GM10248 (cell line): Measurements from ENCODE around the gene VPS39.

Experiments used
- CTCF ChIA-PET: fragments of 300-600 bp; sonication (Branson Sonifier 250); formaldehyde crosslinking; extraction: SDS; loops from one replicate; lab custom pipeline; 2021; ENCODE audit warnings: antibody characterized with exemption; lab: Yijun Ruan, JAX
- POLR2A ChIA-PET: fragments of 350-650 bp; sonication (Branson Sonifier 250); formaldehyde crosslinking; extraction: SDS; loops from one replicate; lab custom pipeline; 2020; ENCODE audit warnings: antibody characterized with exemption; lab: Yijun Ruan, JAX
- DNase-seq: peaks from one replicate; pipeline ENCODE4 v3.0.0; 2012; ENCODE audit errors: extremely low spot score
- TF ChIP-seq, protein P1 (sequence below): IDR thresholded peaks from 2 replicates; pipeline ENCODE4 v1.5.1; 2012; ENCODE audit warnings: mild to moderate bottlenecking, low read depth; ENCODE audit errors: extremely low read depth, missing control alignments, control extremely low read depth

Gene VPS39

DNA sequence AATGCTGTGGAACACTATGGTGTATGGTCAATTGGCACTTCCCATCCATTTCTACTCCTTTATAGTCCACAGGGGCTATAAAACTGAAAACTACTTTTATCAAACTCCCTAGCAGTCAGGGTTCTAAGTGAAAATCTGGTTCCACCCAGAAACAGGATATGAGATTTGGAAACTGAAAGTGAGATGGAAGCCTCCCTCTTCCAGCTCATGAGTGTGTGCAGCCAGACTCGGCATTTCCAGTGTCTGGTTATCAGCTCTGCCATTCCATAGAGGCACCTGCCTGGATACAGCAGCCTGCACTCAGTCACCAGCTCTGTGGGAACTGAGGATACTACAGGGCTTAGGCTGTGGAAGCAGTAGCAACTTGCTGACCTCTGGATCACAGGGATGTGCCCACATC is 37.0 kb downstream of the VPS39 start:
- CTCF ChIA-PET, result interaction anchor here (1.3 kb wide), 1 partner anchor 22 kb away, joined by 3 read pairs; no protein-coding TSS in a partner anchor
- POLR2A ChIA-PET, result no interaction called here

DNA sequence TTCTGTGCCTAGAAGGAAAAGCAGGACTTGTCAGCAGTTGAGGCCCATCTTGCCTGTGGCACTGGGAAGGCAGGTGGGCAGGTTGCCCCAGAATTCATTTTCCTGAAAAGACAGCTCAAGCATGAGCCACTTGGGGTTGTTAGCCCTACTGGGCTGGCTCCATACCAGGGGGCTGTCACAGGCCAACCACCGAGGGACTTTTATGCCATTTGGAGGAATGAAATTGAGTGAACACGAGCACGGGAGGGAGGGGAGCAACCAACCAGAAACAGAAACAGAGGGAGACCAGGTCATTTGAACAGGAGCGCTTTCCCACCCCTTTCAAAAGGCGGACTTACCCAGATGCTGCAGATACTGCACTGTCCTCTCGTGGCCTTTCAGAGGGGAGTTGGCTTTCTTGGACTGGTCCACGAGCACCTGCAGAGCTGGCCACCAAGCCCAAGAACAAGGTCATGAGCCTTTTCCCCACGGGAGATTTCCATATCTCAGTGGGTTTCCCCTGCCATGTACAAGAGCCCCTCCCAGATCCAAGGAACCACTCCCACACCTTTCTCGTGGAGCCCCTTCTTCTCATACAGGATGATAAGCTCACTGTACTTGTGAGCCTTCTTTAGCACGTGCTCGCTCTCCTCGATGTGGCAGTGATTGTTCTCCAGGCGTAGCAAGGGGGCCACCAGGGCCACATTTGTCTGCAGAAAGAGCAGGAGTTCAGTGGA is 41.7 kb downstream of the VPS39 start:
- POLR2A ChIA-PET, result no interaction called here

More for the DNA sequence above, 37.0 kb downstream of the VPS39 start:
- TF ChIP-seq, protein P1, sequence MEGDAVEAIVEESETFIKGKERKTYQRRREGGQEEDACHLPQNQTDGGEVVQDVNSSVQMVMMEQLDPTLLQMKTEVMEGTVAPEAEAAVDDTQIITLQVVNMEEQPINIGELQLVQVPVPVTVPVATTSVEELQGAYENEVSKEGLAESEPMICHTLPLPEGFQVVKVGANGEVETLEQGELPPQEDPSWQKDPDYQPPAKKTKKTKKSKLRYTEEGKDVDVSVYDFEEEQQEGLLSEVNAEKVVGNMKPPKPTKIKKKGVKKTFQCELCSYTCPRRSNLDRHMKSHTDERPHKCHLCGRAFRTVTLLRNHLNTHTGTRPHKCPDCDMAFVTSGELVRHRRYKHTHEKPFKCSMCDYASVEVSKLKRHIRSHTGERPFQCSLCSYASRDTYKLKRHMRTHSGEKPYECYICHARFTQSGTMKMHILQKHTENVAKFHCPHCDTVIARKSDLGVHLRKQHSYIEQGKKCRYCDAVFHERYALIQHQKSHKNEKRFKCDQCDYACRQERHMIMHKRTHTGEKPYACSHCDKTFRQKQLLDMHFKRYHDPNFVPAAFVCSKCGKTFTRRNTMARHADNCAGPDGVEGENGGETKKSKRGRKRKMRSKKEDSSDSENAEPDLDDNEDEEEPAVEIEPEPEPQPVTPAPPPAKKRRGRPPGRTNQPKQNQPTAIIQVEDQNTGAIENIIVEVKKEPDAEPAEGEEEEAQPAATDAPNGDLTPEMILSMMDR, result no peak
- no peak for DNase-seq

DNA sequence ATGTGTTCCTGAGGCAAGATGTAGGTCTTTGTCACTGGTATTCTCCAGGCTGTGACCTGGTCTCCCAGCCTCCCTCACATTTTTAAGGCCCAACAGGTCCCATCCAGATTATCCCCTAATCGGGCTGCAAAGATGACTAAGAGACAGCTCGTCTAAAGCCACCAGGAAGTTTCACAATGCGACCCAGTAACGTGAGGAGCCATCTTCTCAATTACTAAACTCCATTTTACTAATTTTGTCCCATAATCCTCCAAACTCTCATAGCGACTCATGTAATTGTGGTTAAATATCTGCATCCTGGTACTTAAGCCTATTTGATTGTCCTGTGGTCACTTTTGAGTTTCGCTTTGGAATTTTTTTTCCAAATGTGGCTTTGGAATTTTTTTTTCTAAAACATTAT is 43.0 kb downstream of the VPS39 start:
- DNase-seq, result no peak
- POLR2A ChIA-PET, result no interaction called here
- TF ChIP-seq, protein P1, result no peak
- CTCF ChIA-PET, result interaction anchor here (2.1 kb wide), 1 partner anchor 27 kb away, joined by 8 read pairs; no protein-coding TSS in a partner anchor

More for the DNA sequence above, 41.7 kb downstream of the VPS39 start:
- TF ChIP-seq, protein P1, result no peak
- no peak for DNase-seq
- CTCF ChIA-PET, result no interaction called here

DNA sequence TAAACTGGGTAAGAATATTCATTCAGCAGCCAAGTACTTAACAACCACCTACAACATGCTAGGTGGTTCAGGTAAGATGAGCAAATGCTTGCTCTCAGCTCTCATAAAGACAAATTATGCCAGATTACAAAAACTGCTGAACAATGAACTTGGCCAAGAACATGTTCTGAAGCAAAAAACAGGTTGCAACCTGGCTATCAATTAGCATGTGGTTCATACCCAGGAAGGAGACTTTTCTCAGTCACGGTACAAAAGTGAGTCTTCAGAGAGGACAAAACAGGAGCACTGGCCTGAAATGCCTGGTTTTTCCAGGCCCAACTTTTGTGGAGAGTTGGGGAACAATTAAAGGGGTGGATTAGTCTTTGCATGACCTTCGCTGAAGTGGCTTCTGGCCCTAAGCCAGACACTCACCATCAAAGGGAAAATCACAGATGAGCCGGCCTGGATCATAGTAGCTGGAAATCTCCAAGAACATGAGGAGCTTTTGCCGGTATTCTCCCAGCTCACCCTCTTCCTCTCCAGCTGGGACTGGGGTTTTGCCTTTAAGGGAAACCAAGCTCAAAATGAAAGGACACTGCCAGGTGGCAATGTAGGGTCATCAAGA is 44.1 kb downstream of the VPS39 start:
- POLR2A ChIA-PET, result no interaction called here
- CTCF ChIA-PET, result interaction anchor here (2.1 kb wide), 1 partner anchor 26 kb away, joined by 8 read pairs; no protein-coding TSS in a partner anchor
- TF ChIP-seq, protein P1, result no peak
- DNase-seq, result no peak

DNA sequence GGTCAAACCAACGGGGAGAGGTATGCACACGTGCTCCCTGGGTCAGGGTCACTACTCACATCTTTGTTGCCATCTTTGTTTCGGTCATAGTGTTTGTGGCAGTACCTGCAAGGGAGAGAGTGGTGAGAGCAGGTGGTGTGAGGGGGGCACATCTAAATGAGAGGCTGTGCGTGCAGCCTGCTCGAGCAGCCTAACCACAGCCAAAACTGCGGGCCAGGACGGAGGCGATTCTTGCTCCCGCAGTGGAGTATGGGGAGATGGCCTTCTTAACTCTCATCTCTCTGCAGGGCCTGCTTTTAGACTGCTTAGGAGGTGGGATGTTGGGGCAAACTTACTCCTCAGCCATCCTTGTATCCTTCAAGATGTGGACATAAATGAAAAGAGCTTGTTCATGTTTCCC is 44.8 kb downstream of the VPS39 start:
- TF ChIP-seq, protein P1, result no peak
- POLR2A ChIA-PET, result no interaction called here
- CTCF ChIA-PET, result interaction anchor here (2.1 kb wide), 1 partner anchor 25 kb away, joined by 8 read pairs; no protein-coding TSS in a partner anchor
- no peak for DNase-seq

DNA sequence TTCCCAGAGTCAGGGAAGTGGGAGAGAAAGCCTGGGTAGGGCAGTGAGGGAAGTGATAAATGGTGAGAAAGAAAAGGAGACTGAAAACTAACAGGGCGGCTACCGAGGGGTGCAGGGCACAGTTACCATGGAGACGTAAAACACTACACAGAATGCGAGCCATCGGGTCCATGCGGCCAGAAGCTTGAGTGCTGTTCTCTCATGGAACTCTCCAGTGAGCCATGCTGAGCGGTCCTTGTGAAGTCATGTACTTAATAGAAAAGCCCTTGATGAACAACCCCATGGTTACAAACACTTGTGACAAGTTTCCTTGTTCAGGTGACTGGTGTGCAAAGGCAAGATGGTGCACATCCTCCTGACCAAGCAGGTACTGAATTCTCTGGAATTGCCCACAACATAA is 48.0 kb downstream of the VPS39 start:
- CTCF ChIA-PET, result no interaction called here
- POLR2A ChIA-PET, result no interaction called here
- DNase-seq, result no peak
- TF ChIP-seq, protein P1, result no peak
